Adipose tissue (tissue), 3 donors: ENCODE results near the gene LRP5. TPM values are rescaled to one million over a fixed set of nuclear protein-coding genes. Genes with fewer than 3 reads are reported as not detected.

ENCODE experiments used
- H3K27ac ChIP-seq: one replicate; pipeline ENCODE4 v1.5.1; 2013; ENCODE audit warnings: low read depth, low read length
- WGBS, 3 donors: extraction: QIAGEN DNeasy Blood & Tissue Kit; methylation state at CpG; one replicate each; pipeline ENCODE4 v1.1.7; 2013; 5-methylcytosine and 5-hydroxymethylcytosine counted together
- polyA plus RNA-seq, 3 donors: library from polyadenylated mRNA; stranded (reverse); fragments of 200-250 nt; gene quantifications; one replicate each; pipeline ENCODE4 v1.2.3, GENCODE V29; 2013
- donor health status: healthy with polysubstance abuse.
- donor health status: Bipolar disorder and iron deficiency.
- donor health status: healthy.

Gene LRP5
- polyA plus RNA-seq, 3 donors, result 26.0 to 50.1 (median 33.6) TPM

- H3K27ac ChIP-seq, result no peak overlapping the region
- WGBS, 3 donors, result 70 to 87% (median 74%) methylated on average over 14 to 15 of the region's 15 CpGs
Measured at GRCh38 chr11:68372625-68373024, 60.2 kb downstream of the LRP5 start.

- H3K27ac ChIP-seq, result no peak overlapping the region
- WGBS, 3 donors, result 68 to 74% (median 72%) methylated on average over 21 to 22 of the region's 22 CpGs
Measured at GRCh38 chr11:68373189-68373814, 60.9 kb downstream of the LRP5 start.

- WGBS, 3 donors, result 14 to 29% (median 27%) methylated on average over 33 of the region's 33 CpGs
Measured at GRCh38 chr11:68373815-68374501, 61.6 kb downstream of the LRP5 start.

GRCh38 chr11:68374531-68374930, 62.1 kb downstream of the LRP5 start:
- H3K27ac ChIP-seq, result no peak overlapping the region
- WGBS, 3 donors, result 46 to 56% (median 51%) methylated on average over 12 of the region's 12 CpGs

More at GRCh38 chr11:68373815-68374501, 61.6 kb downstream of the LRP5 start:
- H3K27ac ChIP-seq, result no peak overlapping the region

GRCh38 chr11:68375337-68375736, 62.9 kb downstream of the LRP5 start:
- 83 to 93% (median 88%) methylated on average over 13 of the region's 13 CpGs for WGBS, 3 donors
- H3K27ac ChIP-seq, result no peak overlapping the region

GRCh38 chr11:68375766-68376165, 63.4 kb downstream of the LRP5 start:
- WGBS, 3 donors, result 92 to 93% (median 92%) methylated on average over 12 to 14 of the region's 14 CpGs
- no peak overlapping the region for H3K27ac ChIP-seq

- H3K27ac ChIP-seq, result no peak overlapping the region
- 34 to 72% (median 69%) methylated on average over 12 of the region's 12 CpGs for WGBS, 3 donors
Measured at GRCh38 chr11:68377389-68377795, 65.0 kb downstream of the LRP5 start.

- no peak overlapping the region for H3K27ac ChIP-seq
- WGBS, 3 donors, result 52 to 72% (median 54%) methylated on average over 11 of the region's 11 CpGs
Measured at GRCh38 chr11:68379206-68379605, 66.8 kb downstream of the LRP5 start.

- WGBS, 3 donors, result 43 to 77% (median 58%) methylated on average over 24 to 26 of the region's 26 CpGs
- no peak overlapping the region for H3K27ac ChIP-seq
Measured at GRCh38 chr11:68380786-68381622, 68.6 kb downstream of the LRP5 start.

- WGBS, 3 donors, result 30 to 62% (median 35%) methylated on average over 4 of the region's 4 CpGs
- no peak overlapping the region for H3K27ac ChIP-seq
Measured at GRCh38 chr11:68381716-68382115, 69.3 kb downstream of the LRP5 start.

GRCh38 chr11:68382358-68382998, 70.1 kb downstream of the LRP5 start:
- H3K27ac ChIP-seq, result no peak overlapping the region
- WGBS, 3 donors, result 80 to 89% (median 82%) methylated on average over 16 of the region's 16 CpGs

- WGBS, 3 donors, result 13 to 15% (median 15%) methylated on average over 9 of the region's 9 CpGs
- H3K27ac ChIP-seq, result no peak overlapping the region
Measured at GRCh38 chr11:68383976-68384501, 71.6 kb downstream of the LRP5 start.

- no peak overlapping the region for H3K27ac ChIP-seq
- WGBS, 3 donors, result 90 to 95% (median 94%) methylated on average over 13 of the region's 13 CpGs
Measured at GRCh38 chr11:68384530-68385081, 72.2 kb downstream of the LRP5 start.

GRCh38 chr11:68385128-68385527, 72.7 kb downstream of the LRP5 start:
- H3K27ac ChIP-seq, result no peak overlapping the region
- 92 to 97% (median 97%) methylated on average over 8 of the region's 8 CpGs for WGBS, 3 donors

- 95 to 97% (median 97%) methylated on average over 52 of the region's 52 CpGs for WGBS, 3 donors
- no peak overlapping the region for H3K27ac ChIP-seq
Measured at GRCh38 chr11:68386331-68386978, 74.1 kb downstream of the LRP5 start.

- H3K27ac ChIP-seq, result no peak overlapping the region
- 84 to 94% (median 94%) methylated on average over 13 of the region's 13 CpGs for WGBS, 3 donors
Measured at GRCh38 chr11:68387840-68388239, 75.4 kb downstream of the LRP5 start.

- H3K27ac ChIP-seq, result no peak overlapping the region
- 91 to 96% (median 93%) methylated on average over 11 of the region's 11 CpGs for WGBS, 3 donors
Measured at GRCh38 chr11:68388595-68389198, 76.3 kb downstream of the LRP5 start.
